DLD1 (cell line): Measurements from ENCODE around the gene CSF2.

Experiments used
- in situ Hi-C: cut with HindIII; loops from 2 replicates; pipeline ENCODE4 v1.10.0; 2017; ENCODE audit warnings: low sequenced_read_pairs

Gene CSF2

DNA sequence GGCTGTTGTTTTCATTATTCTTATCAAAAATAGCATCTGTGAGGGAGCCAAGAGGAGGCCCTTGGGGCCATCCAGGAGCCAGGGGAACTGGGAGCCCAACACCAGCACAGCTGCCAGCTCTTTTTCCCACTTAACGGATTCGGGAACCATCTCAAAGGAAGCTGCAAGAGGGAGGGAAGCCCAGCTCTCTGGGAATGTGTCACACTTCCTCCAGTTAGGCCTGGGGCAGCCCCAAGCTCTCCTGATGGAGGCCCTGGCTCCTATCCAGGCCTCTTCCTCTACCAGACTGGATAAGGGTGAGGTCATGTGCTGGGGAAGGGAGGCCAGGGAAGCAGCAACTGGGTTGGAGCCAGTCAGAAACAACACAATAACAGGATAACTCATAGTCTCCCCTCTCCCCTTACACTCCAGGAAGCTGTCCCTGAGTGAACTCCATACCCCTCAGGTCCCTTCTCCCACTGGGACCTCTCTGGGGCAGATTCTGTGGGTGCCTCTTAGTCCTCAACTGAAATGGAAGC is 12.7 kb downstream of the CSF2 start:
- in situ Hi-C loops, result no loop called here

DNA sequence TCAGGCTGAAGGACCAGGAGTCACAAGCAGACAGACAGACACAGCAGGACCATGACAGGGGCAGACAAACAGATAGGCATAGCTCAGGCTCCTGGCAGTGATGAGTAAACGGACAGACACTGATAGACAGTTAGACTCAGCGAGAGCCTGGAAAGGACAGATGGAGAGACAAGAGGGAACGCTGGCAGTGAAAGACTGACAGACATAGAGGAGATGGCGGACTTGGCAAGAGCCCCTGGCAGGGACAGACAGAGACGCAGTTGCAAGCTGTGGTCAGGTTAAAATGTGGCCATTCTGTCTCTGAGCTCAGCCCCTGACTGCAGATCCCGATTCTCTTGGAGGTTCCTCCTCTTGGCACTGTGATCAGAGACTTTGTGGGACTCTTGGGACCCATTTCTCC is 13.6 kb downstream of the CSF2 start:
- in situ Hi-C loops, result no loop called here

DNA sequence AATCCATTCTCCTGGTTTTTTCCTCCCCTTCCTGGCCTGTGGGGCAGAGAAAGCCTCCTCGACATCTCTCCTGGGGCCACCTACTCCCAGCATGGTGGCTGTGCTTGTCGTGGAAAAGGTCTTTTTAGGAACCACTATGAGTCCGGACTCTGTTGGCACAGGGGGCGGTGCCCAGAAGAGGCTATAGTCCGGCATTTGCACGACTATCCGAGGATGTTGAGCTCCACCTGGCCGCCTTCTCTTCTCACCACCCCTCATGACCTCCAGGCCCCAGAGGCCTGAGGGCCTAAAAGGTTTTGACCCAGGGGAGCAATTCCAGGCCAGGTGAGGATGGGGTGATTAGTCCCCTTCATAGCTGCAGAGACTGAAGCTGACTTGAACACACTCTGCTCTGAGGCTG is 14.1 kb downstream of the CSF2 start:
- in situ Hi-C loops, result no loop called here

DNA sequence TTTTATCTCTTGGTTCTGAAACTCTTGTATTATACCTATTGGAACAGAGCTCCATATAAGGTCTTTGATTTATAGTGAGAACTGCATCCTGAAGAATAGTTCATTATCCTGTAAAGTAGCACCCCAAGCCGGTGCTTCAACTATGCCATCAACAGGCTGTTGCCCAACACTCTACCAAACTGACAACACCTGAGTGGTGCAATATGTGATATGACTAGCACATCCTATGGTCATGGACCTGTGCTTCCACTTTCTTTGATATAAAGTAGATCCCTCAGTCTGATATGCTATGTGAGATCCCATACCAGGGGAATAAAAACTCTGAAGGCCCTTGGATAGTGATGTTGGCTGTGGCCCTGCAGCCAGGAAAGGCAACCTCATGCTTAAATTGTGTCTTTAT is 15.8 kb downstream of the CSF2 start:
- in situ Hi-C loops, result no loop called here

DNA sequence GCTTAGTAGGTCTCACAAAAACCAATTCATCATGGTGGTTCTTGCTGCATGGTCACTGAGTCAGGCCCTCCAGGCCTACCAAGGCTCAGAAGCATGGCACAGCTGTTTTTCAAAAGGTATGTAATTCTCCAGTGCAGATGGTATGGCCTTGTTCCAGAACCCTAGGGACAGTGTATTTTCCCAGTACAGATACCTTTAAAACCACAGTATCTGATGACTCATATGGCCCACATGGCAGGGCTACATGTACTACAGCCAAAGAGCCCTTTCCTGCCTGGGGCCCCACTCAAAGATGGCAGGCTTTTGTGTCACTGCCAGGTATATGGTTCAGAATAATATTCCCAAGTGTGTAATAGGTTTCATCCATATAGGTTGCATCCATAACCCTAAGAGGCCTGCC is 16.5 kb downstream of the CSF2 start:
- in situ Hi-C loops, result no loop called here

DNA sequence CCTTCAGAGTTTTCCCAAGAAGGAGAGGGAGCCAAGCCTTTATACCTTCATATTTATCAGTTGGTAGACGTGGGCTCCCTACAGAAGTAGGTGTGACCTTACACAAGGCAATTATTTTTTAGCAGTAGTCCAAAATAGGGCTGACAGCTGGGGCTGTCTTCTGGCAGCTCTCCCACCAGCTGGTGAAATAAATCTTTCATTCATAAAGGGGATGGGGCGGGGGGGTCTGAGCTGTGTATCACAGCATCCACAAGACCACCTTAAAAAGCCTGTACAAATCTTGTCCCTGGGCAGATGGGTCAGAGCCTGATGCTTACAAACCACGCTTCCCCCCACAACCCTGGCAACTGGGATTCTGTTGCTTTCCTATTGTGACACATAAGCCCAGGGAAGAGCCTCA is 19.7 kb downstream of the CSF2 start:
- in situ Hi-C loops, result no loop called here

DNA sequence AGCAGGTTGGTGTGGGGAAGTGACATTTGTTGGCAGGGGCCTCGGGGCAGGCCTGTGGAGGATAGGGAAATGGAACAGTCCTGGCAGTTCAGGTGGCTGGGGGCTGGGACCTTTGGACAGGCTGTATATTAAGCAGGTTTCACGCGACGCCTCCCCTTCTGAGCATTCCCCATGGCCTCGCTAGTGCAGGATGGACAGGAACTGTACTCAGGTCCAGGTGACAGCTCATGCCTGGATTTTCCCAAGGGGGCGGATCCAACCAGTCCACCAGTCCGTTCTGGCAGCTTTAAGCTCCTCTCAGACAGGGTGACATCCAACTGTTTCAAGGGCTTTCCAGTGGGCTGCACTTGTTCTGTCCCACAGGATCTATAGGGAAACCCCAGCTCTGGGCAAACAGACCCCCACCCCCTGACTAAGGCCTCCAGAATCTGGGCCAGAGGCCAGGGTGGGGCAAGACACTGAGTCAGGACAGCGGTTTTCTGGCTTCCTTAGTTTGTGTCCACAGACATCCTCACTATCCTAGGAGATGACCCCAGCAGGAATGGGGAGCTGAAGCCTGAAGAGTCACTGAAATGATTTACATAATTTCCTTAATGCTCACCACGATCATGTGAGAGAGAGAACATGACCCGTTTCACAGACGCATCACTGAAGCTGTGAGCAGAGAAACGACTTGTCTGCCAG is 20.9 kb downstream of the CSF2 start:
- in situ Hi-C loops, result no loop called here

DNA sequence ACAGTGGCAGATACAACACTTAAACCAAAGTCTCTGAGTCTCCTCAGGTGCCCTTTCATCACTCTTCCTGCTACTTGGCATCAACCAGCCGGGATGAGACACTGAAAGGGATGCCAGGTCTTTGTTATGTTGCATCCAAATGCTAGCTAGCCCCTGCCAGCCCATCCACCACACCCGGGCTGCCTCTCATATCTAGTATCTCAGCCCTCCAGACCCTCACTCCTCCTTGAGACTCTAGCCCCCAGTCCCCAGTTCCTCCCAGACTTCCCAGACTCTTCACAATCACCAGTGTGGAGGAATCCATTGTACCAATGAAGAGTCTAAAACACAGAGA is 21.5 kb downstream of the CSF2 start:
- in situ Hi-C loops, result no loop called here

DNA sequence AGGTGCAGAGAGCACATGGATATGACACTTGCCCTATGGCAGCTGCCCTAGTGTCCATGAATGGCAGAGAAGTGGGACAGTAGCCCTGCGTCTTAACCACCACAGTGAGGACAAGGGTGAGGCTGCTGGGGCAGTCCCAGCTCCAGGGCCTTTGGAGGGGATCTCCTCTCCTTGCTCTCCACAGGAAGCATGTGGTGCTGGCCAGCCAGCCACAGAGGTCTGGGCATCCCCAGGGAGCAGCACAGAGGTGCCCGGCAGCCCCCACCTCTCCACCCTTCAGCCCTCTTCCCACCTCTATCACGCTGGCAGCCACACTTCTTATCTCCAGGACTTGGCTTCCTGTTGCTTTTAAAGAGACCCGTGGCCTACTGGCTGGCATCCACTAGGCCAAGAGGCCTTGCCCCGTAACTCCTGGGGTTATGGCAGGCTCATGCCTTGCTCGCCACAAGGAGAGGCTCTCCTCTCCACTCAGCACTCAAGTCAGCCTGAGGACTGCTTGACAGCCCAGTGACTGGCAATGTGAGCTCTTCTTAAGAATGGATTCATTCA is 21.9 kb downstream of the CSF2 start:
- in situ Hi-C loops, result no loop called here

DNA sequence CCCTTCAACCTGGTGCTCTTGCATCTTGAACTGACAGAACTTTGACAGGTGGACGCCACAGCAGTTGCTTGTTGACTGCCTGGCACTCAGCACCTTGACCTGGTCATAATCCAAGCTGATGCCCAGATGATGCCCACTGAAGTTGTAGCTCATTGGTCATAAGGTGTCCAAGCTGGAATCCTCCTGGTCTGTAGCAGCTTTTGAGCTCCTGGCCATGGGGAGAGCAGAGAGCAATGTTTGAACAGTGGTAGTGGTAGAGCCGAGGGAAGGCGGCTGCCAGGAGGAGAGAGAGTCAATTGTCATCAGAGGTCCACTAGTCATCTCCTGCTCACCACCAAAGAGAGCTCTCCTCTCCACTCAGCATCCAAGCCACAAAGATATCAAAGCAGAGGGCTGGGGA is 23.3 kb downstream of the CSF2 start:
- in situ Hi-C loops, result no loop called here

DNA sequence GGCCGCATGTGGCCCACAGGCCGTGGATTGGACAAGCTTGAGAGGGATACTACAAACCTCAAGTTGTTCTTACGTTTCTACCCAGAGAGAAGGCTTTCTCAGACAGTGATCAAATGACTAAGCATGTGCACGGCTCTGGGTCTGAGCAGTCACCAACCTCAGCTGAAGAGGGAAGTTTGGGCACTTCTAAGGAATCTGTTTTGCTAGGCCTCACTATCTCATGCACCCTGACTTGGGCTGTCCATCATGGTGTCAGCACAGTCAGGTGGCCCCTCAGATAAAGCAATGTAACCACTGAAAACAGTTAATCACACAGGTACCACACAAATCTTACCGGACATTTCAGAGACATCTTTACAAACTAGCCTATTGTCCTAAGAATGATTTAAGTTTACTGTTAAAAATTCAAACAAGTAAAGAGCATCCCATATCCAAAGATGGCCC is 24.6 kb downstream of the CSF2 start:
- in situ Hi-C loops, result no loop called here

DNA sequence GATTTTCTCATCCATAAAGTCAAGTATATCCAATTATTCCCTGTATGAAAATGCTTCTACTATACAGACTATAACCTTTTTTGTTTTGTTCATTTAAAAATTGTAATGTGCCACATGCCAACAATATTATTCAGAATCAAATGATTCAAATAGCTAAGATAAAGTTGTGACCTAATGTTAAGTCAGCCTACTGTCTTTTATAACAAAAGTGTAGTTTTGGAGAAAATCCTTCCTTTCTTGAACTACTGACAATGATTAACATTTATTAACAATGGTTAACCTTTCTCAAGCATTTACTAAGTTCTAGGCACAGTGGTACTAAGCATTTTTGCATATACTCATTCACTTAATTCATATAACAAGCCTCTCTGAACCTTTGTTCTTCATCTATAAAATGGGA is 25.0 kb downstream of the CSF2 start:
- in situ Hi-C loops, result no loop called here

DNA sequence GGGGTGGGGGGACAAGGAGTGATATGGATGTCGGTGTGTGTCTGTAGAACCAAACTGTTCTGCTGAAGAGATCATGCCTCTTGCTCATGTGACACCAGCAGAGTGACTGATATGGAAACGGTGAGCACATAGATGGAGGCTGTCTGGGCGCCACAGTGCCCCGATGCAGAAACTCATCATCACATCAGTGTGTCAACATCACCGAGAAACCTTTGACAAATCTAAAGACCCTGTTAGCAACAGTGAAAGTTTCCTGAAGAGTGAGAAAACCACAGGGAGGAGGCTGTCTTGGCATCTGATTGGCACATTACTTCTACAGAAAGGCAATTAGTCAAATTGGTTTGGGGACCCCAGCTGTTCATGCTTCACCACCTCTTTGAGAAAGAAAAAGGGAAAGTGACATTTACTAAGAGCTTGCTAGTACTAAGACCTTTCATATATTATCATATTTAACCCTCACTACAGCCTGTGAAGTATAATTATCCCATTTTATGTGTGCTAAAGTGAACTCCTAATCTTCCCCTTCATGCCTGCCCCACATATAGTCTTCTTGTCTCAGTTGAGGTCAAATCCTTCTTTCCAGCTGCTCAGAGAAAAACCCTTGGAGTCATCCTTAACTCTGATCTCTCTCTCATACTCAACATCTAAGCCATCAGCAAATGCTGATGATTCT is 25.6 kb downstream of the CSF2 start:
- in situ Hi-C loops, result no loop called here

DNA sequence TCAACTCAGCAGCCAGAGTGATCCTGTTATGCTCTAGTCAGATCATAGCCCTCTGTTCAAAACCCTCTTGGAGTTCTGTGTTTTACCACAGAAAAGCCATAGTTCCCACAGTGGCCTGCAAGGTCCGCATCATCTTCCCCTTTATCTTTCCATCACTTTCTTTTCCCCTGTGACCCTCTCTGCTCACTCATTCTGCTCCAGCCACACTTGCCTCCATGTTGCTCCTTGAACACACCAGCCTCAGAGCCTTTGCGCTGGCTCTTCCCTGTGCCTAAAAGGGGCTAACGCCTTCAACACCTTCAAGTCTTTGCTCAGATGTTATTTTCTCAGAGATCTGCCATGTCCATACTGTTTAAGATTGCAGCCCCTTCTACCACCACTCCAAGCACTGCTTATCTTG is 26.3 kb downstream of the CSF2 start:
- in situ Hi-C loops, result no loop called here

DNA sequence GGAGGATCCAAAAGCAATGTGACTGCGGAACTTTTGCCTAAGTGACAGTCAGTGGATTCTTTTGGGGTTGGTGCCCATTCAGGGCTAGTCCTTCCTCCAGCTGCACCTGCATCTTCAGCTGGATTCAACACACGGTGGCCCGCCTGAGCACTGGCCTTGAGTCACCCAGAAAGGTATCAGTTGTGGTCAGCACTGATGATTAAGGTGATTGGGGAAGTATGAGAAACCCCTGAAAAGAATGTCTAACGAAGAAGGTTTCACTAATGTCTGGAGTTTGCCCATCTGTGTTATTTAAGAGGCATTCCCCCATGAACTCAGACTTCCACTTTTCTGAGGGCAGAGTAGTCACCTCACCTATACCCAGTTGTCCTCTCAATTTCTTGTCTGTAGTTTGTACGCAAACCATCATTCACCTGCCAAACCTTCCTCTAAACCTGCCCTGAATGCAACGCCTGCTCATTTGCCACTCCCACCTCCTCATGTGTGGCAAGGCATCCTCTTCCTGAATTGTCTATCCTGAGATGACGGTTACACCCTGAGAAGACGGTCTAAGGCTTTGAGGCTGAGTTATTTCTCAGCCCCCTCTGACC is 27.2 kb downstream of the CSF2 start:
- in situ Hi-C loops, result no loop called here

DNA sequence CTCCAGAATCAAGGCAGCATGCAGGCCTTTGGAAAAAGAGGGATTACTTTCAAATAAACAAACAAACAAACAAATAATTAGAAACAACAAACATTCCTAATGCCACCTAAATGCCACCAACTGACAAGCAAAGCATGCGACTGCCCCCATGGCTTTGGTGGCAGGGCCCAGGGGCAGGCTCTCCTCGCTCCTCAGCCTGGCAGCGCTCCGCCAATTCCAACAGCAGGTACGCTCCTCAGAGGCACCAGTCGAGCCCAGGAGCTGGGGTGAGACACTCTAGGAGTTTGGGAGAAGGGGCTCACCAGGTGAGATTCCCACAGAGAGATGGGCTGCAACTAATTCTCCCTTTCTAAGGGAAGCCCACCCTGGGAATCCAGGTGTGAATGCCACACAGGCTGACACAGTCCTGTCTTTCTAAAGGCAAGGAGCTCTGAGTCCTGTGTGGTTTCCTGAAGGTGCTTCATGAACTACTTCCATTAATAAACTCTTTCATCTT is 27.8 kb downstream of the CSF2 start:
- in situ Hi-C loops, result no loop called here

DNA sequence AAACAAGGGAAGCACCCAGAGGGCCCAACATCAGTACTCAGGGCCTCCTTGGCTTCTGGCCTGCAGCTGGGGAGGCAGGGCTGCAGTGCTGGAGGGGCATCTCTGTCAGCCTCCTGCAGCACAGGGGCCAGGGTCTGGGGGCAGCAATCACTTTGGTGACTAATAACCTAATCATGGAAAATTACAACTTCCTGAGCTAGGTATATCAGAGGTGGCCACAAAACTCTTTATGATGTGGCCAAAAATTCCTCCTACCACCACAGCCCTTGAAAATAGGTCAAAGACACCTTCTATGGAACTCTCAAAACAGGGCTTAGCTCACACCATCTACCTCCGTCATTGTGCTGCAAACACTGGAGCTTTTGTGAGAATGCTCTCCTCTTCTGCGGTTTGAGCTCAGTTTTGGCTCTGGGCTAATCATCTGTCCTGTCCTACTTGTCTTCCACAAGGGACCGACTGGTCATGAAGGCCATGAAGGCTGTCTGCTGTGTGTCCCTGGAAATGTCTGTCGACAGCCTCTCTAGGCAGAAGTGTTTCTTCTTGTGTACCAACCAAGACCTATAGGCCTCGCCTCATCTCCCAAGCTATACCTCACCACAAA is 28.6 kb downstream of the CSF2 start:
- in situ Hi-C loops, result no loop called here

DNA sequence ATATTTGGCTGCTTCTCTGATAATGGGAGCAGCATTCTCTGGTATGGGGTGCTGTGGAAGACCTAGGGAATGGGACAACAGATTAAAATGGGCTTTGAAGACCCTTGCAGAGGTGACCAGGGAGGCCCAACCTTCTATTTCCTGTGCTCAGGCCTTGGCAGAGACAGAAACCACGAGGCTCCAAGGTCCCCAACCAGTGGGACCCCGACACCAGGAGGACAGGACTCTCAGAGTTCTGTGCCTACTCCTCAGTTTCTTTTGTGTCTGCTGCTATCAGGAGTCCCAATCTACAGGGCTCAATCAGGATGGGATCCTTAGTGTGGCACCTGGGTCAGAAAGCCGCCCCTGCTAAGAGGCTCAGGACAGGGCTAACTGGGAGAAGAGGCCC is 29.3 kb downstream of the CSF2 start:
- in situ Hi-C loops, result no loop called here

DNA sequence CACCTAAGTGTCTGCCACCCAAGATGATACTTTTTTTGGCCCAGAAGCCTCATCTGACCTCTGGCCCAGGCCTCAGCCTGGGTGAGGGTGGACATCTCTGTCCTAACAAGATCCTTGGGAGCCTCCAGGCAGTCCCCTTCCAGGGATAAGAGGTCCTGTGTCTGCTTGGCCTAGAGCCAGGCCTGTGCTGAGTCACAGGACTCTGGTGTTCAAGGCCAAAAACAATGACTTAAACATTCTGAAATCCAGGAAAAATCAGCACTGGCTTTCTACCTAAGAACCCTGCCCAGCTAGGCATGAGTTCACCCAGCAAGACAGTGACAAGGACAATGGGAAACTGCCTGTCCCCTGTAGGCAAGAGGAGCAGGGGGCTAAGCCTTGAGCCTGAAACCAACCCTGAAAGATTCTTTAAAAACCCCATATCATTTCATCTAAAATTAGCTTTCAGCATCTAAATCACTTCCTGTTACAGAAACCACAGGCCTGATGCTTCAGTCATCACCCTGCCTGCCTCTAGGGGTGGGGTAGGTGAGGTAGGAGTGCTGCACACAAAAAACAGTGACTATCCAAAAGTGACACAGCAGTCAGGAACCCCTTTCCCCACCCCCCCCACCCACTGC is 29.9 kb downstream of the CSF2 start:
- in situ Hi-C loops, result no loop called here

DNA sequence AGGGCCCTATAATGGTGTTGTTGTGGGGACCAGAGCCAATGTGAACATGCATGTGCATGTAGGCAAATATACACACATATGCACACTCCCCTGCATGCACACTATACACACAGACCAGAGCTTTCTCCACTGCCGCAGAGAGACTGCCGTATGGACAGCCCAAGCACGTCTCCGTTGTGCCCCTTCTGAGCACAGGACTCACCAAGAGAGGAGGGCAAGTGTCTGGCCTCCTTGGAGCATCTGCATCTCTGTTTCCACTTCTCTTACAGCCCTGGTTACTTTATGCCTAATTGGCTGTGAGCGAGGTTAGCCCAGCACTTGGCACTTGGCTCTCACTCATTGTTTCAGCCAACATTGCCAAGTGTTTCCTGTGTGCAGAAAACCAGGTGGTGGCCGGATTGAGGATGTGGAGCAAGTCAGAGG is 30.4 kb downstream of the CSF2 start:
- in situ Hi-C loops, result no loop called here

DNA sequence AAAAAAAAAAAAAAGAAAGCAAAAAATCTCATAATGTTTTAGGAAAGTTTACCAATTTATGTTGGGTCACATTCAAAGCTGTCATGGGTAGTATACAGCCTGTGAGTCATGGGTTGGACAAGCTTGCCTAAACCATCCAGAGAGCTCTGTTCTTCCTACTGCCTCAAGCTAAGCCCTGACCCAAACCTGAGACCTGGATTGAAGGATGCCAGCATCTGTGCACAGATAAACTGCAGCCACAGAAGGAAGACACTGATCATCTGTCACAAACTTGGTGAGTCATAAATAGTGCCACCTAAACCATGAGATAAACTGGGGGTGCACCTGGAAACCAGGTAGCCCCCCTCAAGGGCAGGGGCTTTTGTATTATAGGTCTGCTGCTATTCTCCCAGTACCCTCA is 31.0 kb downstream of the CSF2 start:
- in situ Hi-C loops, result no loop called here
